Renal cortex interstitium (tissue), 15 donors: Measurements from ENCODE around the gene CCDC184. TPM values are rescaled to one million over a fixed set of nuclear protein-coding genes. Genes with fewer than 3 reads are reported as not detected.
"Not testable (repeated sequence)": the region's sequence is repeated elsewhere in the genome, so short reads cannot be mapped to it uniquely, and the experiment has no call there.

Source experiments
- DNase-seq, 11 donors: peaks; one replicate each; pipeline ENCODE4 v3.0.0-alpha.2; 2013; ENCODE audit warnings: low read depth in 9 of 11, low spot score in 4 of 11; ENCODE audit errors: extremely low read depth in 1 of 11
- long read RNA-seq, 16 experiments: transcript quantifications; one replicate each; lab custom pipeline, GENCODE V29; 2026
- polyA plus RNA-seq, 3 donors: library from polyadenylated mRNA; unstranded; fragments of 120-200 nt; gene quantifications; one replicate each; pipeline ENCODE4 v1.2.1, GENCODE V29; 2013; ENCODE audit not compliant: insufficient read length in 3 of 3

CCDC184 gene
- under 1 TPM; 0.42 to 0.67 (median 0.60) TPM for polyA plus RNA-seq
- long read RNA-seq, donor 1, partial matches to known transcripts: 0 of 2 reads
- long read RNA-seq, donor 1, other reads (novel, unspliced or antisense): 0 of 2 reads
- long read RNA-seq, donor 2, partial matches to known transcripts: 0 of 1 reads
- long read RNA-seq, donor 2, other reads (novel, unspliced or antisense): 0 of 1 reads
- long read RNA-seq, donor 3, partial matches to known transcripts: 0 of 2 reads
- long read RNA-seq, donor 3, other reads (novel, unspliced or antisense): 0 of 2 reads
- long read RNA-seq, donor 4: 0 reads
- long read RNA-seq, donor 5: 0 reads
- long read RNA-seq, donor 6: 0 reads
- long read RNA-seq, donor 7: 0 reads
- long read RNA-seq, donor 8: 0 reads
- long read RNA-seq, donor 9: 0 reads
- long read RNA-seq, donor 10, partial matches to known transcripts: 0 of 3 reads
- long read RNA-seq, donor 10, other reads (novel, unspliced or antisense): 0 of 3 reads
- long read RNA-seq, donor 11: 0 reads
- long read RNA-seq, donor 12: 0 reads
- long read RNA-seq, donor 13: 0 reads
- long read RNA-seq, donor 14: 0 reads
- long read RNA-seq, donor 15: 0 reads
- long read RNA-seq, donor 16: 0 reads

DNA sequence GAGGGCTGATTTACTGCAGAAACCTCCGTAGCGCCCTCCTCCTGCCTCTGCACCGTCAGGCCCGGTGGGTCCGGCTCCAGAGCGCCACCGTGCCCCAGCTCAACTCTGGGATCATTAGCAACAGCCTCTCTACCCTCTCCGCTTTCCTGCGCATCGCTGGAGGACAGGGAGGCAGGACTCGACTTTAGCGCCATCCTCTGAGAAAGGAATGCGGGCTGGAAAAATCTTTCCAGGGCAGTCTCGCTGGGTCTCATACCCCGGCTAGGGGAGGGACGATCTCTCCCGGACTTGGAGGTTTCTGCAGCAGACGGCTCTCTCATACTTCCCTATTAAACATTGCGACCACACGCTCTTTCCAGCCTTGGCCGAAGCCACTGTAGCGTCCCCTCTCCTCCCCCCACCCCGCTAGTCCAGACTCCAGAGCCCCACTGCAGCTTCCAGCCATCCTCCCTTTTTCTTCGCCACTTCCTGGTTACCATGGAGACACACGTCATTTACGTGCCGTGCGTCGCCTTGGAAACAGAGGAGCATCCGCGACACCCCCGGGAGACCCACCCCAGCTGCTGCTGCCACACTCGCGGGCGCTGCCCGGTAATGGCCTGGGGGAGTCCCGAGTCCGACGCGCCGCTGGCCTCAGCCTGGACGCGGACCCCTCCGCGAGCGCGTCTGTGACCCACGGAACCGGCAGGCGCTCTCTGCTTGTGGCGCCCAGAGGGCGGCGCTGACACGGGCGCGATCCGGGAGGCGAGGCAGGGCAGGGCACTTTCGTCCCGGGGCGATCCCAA is at the start of gene CCDC184:
Gene CCDC184 (plus strand): TSS at position 554 of the 785 bp plus-strand sequence. CDS start 479 bp downstream, outside the sequence.
- peak in 7 of 11 donors; percentile 60 to 76 (median 70) for DNase-seq

DNA sequence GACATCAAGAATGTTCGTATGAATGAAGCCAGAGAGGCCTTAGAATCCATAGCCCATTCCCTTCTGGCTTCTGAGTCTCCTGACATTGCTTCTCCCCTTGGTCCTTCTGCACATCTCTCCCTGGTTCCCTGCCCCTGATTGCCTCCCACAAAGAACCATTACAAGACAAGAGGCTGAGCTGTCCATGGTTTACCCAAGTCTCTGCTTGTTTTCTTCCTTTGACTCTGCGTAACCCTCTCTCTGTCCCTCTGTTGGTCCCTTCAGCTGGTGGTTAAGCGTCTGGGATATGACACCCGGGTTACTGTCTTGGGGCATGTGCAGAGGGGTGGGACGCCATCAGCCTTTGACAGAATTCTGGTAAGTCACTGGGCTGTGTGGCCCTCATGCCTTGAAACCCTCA is 48.4 kb upstream of the CCDC184 start:
- no peak for DNase-seq

DNA sequence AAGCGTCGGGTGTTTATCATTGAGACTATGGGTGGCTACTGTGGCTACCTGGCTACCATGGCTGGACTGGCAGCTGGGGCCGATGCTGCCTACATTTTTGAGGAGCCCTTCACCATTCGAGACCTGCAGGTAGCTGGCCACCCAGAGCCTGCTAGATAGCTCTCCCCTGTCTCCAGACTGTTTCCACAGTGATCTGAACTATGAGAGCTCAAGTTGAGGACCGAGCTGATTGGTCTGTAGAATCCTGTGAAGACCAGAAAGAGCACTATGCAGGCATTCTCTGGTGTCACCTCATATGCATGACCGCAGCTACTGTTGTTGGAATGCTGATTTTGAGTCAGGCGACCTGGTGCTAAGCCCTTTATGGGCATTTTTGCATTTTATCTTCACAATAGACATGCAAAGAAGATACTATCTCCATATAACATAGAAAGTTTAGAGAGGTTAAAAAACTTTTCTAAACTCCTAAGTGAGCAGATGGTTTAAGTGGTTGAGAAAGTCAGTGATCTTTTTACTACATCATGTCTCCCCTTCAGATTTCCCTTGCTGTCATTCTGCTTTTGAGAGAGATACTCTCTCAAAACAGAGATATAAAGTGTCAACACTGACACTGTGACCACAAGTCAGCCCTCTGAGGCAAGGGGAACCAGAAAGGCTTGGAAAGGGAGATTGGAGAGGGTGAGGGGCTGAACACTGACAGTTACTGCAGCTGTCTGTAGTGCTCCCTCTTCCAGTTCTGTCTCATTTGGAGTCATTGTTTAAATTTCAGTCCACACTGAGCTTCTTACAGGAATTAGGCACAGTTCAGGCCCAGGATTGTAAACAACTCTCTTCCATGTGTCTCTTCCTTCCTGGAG is 40.4 kb upstream of the CCDC184 start:
- DNase-seq: no peak

DNA sequence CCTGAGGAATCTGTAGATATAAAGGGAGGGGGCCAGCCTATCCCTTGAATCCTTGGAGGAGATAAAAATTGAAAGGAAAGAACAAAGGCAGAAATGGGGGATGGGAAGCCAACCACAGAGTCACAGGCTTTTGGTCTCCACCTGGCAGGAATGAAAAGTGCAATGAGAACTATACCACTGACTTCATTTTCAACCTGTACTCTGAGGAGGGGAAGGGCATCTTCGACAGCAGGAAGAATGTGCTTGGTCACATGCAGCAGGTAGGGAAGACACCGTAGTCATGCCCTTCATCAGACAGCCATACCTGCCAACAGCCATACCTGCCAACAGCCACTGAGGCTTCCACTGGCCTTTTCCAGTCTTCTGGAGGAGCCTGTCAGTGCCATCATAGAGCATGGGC is 39.5 kb upstream of the CCDC184 start:
- no peak for DNase-seq

DNA sequence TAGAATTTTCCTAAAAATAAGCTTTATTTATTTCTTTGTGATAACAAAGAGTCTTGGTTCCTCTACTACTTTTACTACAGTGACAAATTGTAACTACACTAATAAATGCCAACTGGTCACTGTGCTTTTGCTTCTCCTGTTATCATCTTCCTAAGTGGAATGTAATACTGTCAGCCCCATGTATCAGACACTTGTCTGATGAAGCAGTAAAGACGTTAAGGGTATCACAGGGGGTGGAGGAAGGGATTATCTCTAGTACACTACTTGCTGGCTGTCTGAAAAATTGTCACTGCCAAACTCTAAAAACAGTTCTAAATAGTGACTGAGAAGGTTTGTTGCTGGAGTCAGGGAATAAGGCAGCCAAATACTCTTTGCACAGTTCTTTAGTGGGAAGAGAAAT is 37.5 kb upstream of the CCDC184 start:
- no peak for DNase-seq

DNA sequence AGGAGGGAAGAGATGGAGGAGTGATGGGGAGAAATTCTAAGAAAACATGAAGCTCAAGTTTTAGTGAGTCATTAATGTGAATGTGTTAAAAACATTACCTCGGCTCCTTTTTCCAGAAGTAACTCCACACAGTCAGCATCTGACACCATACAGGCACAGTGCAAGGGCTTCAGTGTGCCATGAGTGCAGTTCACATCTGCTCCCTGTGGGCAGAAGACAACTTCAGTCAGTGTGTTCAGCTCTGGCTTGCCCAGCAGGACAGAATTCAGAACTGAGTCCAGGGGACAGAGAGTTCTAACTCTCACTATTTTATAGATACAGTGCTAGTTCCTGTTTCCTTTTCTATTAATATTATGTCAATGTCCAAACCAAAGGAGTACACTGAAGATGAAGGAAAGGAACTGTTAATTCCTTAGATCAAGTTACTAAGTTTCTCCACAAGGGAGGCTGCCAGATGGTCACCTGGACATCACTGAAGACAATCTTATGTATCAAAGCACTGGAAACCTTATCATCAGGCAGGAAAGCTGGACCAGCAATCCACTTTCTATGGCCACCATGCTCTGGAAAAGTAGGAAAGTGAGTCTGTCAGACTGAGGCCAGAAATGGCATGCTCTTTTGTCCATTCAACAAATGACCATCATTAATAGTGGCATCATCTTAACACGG is 32.2 kb upstream of the CCDC184 start:
- no peak for DNase-seq

DNA sequence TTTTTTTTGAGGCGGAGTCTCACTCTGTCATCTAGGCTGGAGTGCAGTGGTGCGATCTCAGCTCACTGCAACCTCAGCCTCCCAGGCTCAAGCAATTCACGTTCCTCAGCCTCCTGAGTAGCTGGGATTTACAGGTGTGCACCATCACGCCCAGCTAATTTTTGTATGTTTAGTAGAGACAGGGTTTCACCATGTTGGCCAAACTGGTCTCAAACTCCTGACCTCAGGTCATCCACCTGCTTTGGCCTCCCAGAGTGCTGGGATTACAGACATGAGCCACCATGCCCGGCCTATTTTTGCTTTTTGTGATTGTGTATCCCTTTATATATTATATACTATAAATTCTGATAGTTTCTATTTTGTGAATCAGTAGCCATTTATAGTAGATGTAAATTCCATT is 27.7 kb upstream of the CCDC184 start:
- DNase-seq: not testable (repeated sequence)

DNA sequence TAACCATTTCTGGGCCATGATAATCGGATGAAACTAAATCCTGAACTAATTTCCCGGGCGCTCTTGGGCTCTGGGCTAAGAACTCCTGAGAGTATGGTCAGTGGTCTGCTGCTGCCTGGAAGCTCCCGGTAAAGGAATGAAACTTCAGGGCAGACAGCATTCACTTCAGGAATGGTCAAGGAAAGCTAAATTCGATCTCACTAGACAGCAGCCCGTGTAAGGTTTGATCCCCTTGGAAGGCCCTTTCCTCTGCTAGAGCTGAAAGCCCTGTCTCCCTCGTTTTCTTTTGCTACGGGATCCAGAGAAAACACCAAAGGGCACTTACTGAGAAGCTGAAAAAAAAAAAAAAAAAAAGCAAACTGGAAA is 26.8 kb upstream of the CCDC184 start:
- peak in 1 of 11 donors; percentile 15 for DNase-seq

DNA sequence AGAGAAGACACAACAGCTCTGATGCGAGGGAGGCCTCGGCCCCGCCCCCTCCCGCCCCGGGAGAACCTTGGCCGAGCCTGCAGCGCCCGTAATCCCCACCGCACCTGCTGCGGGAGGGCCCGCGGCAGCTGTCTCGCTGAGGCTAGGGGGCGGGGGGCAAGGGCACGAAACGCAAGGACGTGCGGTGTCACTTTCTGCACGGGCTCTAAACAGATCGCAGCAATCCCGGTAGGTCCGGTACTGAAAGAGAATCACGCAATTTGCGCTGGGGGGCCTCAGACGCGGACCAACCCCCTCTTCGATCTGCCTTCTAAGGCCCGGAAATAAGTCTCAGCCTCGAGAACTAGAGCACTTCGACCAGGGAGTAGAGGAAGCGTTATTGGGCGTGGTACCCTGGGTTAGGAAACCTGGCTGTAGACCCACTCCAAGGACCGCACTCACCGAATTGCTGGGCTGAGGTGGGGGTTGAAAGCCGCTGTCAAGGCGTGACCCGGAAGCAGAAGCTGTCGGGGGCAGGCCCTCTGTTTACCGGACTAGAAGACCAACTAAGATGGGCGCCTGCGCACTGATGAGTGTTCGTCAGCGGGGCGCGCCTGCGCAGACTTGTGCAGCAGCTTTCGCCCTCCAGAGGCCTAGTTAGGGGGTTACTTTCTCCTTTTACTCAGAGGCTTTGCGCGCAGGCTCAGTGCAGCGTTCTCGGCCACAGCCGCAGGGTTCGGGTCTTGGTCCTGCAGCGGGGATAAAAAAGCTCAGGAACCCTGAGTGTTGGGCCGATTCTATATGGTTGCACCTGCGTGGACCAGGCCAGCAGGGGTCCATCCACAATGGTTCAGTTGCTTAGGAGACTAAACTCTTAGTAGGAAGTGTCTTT is 26.2 kb upstream of the CCDC184 start, which contains the start of gene ASB8:
Gene ASB8 (minus strand): TSS at position 498 of the 871 bp plus-strand sequence. CDS start 4,019 bp downstream, outside the sequence.
- peak; percentile 95 to 99 (median 98) for DNase-seq

DNA sequence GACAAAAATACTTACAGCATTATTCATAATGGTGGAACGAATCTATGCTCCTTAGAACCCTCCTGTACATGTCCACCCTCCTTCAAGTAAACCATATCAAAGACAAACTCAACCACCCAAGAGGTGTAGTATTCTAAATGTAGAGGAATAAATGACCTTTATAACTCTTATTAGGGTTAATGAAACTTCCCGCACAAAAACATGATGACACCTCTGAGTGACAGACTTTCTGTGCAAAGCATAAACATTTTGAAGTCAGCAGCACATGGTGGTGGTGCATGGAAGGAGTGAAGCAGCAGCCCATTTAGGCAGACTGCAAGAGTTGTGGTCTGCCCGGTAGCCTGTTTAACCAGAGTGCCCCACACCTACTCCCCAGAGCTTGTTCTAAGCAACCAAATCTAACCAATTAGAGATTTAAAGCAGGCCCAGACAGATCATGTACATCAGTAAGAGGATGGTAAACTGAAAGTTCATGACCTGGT is 25.5 kb upstream of the CCDC184 start:
- DNase-seq: no peak

DNA sequence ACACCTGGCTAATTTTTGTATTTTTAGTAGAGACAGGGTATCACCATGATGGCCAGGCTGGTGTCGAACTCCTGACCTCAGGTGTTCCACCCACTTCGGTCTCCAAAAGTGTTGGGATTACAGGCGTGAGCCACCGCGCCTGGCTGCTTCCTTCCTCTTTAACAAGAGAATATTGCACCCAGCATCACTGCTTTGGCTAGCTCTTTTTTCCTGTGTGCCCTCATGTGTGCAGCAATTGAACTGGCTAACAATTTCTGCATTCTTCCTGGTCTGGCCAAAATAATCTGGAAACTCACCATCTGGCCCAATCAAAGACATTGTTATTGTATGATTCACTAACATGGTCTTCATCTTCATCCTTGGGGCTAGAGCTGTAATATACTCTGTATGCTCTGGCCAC is 23.4 kb upstream of the CCDC184 start:
- DNase-seq: no peak

DNA sequence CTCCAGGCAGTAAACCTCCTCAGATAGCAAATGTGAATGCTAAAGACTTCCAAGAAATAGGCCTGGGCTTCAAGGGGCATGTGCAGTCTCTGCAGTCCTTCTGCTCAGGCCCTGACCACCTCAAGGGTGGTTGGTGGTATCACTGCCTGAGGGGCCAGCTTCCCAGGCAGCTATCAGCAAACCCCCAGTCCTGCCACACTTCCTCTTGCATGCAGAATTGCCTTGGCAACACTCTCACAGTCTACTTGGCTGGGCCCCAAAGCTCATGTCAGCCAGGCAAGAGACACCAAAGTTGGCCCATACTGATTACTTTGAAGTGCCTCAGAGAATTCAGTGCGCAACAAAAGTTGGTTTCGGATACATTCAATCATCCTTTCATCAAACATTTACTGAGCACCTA is 22.6 kb upstream of the CCDC184 start:
- DNase-seq: no peak

DNA sequence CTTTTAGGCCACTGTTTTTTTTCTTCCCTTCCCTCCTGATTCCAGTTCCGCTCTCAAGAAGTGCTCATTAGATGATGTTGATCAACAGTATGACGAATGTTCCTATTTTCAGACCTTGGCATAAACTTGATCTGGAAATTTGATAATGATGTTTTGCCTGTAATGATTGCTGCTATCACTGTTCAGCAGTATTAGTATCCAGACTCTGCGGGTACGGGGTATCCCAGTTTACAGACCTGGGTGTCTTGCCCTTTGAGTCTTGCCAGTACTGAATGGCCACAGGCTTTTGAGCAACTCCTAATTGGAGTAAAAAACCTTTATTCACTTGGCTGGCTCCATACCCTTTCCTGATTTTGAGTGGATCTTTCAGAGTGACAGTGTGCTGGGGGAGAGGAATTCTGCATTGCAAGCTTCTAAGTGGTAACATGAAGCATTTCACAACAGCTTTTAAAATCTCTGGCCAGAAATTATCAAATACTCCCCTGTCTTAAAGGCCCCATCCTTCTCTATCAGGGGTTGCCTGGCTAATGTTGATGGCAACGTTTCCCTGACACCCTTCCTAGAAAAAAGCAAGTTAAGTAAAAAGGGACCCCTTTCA is 20.2 kb upstream of the CCDC184 start:
- no peak for DNase-seq

DNA sequence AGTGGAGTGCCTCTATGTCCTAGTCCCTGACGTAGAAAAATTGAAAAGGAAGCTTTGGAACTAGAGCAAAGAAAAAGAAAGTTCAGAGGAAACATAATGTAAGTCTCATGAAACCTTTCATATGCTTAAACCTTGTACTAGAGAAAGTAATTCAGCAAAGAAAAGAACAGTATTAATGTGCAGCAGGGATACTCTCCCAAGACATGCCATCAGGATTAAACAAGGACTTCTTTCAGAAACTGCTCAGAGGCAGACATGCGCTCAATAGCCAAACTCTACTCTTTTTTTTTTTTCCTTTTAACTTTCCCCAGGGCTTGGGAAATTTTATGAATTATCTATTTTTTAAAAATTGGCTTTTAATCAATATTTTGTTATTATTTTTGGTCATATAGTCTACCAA is 19.0 kb upstream of the CCDC184 start:
- no peak for DNase-seq

DNA sequence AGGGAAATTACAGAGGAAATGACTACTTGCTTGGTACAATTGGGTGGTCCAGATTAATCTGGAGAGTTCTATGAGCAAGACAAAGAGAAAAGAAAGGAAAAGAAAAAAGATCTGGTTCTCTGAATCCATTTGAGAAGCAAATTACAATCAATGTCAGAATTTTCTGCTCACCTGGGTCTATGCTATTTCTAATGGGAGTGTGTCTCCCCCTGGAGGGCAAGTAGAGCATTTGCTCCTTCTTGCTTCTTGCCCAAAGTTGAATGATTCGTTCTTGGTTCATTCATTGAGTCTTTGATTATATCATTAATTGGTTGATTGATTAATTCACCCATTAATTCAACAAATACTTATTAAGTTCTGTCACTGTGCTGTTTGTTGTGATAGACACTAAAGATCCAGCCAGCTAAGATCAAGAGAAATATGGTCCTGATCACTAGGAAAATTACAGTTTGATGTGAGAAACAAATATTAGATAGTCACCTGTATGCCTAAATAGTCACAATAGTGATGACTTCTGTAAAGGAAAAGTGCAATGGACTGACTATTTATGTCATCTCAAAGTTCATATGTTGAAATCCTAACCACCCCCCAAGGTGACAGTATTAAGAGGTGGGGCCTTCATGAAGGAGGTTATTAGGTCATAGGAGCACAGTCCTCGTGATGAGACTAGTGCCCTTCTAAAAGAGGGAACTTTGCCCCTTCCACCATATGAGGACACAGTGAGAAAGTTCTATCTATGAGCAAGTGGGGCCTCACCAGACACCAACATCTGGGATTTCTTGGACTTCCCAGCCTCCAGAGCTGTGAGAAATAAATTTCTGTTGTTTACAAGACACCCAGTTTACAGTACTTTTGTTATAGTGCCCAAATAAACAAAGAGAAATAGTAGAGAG is 18.1 kb upstream of the CCDC184 start:
- peak in 4 of 11 donors; percentile 53 to 57 (median 53) for DNase-seq

DNA sequence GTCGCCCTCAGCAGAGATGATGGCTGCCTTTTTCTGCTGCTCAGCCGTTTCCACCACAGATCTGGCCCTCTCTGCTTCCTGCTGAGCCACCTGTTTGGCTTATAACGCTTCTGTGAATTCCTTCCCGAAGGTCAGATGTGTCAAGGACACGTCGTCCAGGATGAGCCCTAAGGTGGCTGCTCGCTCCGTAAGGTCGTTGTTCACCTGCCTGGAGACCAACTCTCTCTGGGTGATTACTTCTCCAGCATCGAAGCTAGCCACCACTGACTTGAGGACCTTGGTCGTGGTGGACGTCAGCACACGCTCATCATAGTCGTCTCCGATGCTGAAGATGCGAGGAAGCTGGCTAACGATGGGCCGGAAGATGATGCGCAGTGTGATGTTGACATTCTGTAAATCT is 14.4 kb upstream of the CCDC184 start:
- no peak for DNase-seq
